MV-4-11 (cell line): Measurements from ENCODE around the gene MAP1LC3A.
"Not testable (repeated sequence)": the region's sequence is repeated elsewhere in the genome, so short reads cannot be mapped to it uniquely, and the experiment has no call there.

ENCODE experiments used
- DNase-seq: peaks from one replicate; lab custom pipeline; 2025; lab: John Stamatoyannopoulos, UW

The MAP1LC3A gene

DNA sequence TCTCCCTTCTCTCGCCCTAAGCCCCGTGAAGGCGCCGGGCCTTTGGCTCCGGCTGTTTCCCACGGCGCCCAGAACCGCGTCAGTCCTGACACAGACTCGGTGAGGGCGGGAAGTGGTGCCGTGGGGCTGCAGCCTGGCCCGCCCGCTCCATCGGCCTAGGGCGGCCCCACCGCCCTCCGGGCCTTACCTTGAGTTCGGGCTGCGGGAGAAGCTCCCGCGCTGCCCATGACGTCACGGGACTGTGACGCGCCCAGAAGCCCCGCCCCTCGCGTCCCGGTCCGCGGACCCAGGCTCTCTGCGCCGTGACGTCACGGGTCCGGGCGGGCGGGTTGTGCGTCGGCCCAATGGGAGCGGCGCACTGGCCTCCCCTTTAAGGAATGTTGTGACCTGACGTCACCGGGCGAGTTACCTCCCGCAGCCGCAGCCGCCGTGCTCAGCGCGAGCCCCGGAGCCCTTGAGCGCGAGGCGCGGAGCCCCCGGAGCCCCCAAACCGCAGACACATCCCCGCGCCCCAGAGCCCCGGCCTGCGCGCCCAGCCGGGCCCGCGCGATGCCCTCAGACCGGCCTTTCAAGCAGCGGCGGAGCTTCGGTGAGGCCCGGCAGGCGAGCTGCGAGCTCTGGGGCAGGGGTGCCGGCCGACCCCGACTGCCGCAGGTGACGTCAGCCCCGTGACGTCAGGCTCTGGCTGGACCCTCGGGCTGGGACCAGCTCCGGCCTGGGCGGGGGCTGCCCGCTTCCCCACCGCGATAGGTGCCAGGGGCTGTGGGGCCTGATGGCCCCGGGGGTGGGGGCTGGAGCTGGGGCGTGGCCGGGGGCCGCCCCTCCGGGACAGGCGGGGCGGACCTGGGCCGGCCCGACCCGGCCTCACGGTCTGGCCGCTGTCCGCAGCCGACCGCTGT, at the start of gene MAP1LC3A:
MAP1LC3A (plus strand) TSS at position 399 of the 899 bp plus-strand sequence; CDS start at position 550, 151 bp downstream.
- peak; percentile 78 for DNase-seq

DNA sequence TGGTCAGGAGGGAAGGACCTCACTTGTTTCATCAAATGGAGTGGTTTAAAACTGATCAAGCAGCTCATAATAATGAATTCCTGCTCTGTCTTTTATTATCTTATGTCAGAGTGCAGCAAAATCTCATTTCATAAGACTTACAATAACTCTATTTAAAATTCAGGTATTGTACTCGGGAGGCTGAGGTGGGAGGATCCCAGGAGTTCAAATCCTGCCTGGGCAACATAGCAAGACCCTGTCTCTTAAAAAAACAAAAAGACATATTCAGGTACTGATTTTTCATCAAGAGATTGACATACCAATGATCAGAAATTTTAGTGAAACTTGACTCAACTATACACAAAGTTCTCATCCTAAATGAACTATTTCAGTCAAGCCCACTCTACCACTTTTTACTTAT, 47.9 kb upstream of the MAP1LC3A start:
- DNase-seq: no peak

DNA sequence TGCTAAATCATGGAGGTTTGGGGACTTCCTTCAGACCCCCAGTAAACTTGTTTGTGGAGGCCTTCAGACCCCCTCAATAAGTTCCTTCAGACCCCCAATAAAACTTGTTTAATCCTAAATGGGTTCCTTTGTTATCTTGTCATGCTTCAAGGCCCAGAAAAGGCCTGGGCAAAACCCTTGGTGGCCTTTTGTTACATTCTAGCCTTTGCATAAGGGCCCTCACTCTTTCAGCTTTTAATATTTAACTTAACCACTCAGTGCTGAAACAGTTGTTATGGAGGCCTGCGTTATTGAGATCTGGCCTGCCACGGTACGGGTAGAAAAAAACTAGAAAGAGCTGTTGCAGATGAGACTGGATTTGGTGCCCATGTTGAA, 46.6 kb upstream of the MAP1LC3A start:
- DNase-seq: no peak

DNA sequence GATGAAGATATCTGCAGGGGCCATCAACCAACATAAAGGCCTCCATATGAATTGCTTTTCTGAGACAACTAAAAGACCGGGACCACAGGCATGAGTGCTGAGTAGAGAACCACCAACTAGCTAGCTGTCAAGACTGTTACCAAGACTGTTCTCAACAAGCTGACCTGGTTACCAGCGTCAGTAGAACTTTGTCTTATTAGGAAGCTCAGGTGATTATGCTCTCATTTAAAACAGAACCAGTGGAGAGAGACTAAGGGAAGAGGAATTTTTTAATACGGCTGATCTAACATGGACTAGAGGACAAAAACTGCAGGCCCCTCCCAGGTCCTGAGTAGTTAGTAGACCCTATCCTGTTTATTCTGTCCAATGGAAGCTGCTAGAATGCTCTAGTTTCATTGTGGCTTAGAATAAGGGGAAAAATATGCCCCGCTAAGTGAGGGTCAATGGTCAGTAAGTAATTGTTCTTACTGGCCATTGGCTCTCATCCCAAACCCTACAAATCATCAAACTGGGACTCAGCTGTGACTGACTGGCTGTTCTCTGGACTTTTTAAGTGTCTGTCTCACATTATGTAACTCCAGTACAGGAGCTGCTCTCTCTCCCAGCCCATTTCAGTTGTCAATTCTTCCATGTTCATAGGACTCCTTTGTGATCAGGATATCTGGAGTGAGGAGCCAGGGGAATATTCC, 46.1 kb upstream of the MAP1LC3A start:
- no peak for DNase-seq

DNA sequence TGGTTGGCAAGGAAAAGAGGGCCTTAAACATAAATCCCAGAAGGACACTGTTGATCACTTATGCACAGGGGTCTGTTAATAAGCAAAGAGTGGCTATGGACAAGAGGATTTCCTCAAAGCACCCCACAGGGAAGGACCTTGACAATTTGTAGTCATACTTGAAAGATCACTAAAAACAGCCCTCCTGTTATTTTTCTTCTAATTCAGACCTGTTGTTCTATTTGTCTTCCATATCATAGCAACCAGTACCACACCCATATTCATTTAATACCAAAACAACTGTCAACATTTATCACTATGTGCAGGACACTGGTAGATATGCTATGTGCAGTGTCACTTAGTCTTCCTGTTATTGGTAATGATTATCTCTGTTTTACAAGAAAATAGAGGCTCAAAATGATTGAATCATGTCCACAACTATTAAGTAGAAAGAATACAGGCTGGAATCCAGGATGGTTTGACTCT, 45.5 kb upstream of the MAP1LC3A start:
- DNase-seq: no peak

DNA sequence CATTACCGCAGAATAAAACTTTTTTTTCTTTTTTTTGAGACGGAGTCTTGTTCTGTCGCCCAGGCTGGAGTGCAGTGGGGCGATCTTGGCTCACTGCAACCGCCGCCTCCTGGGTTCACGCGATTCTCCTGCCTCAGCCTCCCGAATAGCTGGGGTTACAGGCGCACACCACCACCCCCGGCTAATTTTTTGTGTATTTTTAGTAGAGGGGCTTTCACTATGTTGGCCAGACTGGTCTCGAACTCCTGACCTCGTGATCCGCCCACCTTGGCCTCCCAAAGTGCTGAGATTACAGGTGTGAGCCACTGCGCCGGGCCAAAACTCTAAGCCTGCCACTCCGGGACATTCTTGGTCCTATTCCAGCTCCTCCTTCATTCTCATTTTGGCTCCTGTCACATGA, 44.5 kb upstream of the MAP1LC3A start:
- not testable (repeated sequence) for DNase-seq

DNA sequence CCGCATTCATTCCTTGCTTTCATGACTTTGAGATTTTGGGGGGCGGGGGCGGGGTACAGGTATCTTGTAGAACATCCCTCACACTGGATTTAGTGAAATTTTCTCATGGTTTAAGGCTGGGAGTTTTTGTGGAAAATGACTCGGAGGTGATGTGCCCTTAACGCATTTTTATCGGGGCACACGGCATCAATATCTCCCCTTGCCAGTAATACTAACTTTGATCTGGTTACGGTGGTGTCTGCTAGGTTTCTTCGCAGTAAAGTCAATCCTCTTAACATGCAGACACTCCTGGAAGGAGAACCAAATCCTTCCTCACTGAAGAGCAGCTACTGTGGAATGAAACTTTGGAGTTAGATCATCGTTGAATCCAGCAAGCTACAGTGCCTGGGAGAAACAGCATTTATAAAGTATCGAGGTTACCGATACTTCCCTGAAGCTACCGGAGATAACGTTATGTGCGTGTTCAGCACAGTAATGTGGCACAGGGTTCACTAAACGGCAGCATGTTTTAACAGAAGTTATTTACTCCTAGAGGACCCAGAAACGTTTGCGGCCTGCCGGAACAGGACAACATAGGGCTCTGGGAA, 43.5 kb upstream of the MAP1LC3A start:
- DNase-seq: no peak

DNA sequence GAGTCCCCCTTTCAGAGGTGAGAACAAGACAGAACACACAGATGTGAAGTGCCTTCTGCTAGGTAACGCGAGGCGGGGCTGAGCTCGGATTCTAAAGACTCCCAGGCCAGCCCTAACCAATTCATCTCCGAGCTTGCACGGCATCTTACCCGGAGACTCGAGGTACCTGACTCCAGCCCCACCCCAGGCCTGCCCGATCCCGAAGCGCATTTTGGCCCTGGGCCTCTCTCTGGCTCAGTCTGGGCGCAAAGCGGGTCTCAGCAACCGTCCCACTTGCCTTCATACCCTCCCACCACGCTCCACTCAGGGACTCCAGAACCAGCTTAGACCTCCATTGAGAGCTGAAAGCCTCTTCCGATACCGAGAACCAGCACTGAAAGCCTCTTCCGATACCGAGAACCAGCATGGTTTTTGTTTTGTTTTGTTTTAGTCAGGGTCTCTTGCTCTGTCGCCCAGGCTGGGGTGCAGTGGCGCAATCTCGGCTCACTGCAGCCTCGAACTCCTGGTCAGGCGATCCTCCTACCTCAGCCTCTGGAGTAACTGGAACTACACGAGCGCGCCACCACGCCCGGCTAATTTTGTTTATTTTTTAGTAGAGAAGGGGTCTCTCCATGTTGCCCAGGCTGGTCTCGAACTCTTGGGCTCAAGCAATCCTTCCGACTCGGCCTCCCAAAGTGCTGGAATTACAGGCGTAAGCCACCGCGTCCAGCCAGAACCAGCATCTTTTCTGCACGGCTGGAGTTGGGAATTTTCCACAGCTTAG, 42.9 kb upstream of the MAP1LC3A start:
- peak; percentile 50 for DNase-seq

DNA sequence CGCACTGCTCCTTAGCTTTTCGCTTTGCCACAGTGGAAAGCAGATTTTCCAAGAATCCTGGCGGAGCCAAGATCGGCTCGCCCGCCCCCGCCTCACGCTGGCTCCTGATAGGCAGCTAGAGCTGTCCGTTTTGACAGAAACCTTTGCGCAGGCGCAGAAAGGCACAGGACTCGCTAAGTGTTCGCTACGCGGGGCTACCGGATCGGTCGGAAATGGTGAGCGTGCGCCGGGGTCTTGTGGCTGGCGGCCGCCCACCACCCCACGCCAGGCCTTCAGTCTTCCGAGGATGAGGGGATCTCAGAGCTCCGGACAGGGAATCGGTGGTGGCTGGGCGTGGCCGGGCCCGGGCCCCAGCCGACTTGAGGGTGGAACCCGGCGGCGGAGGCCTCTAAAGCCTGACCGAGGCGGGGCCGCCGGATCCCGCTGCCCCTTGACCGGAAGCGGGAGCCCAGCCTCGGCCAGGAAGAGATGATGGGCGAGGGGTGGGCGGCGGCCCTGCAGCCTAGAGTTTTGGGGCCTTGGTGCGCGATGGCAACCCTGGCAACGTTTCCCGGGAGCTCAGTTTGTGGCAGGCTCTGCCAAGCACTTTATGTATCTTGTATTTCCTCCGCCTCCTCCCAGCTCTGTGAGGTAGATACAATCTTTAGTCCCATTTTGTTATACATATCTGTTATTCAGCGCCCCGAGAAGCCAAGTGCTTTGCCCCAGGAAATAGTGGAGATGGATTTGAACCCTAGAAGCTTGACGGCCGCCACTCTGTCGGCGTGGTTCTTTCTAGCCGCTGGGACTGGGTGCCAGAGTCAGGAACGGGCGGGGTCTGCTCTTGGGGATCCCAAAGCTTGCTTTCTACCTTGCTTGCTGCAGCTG, 42.0 kb upstream of the MAP1LC3A start, which contains the start of gene DYNLRB1:
DYNLRB1 (plus strand) TSS at position 176 of the 867 bp plus-strand sequence; CDS start at position 213, 37 bp downstream.
- DNase-seq: peak; percentile 88

DNA sequence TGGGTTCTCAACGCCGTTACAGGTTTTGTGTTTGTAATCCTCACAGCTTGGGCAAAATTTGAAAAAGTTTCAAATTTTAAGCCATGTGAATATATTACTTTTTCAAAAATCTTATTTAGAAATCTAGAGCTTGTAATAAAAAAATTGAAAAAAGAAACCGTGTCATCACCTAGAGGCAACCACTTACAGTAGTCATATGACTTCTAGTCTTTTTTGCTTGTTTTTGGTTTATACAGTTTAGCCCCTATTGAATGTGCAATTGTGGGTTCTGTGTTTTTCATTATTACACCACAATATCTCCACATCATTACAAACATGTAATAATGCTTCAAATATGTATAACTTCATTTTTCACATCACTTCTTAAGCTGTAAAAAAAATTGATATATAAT, 41.4 kb upstream of the MAP1LC3A start:
- no peak for DNase-seq

DNA sequence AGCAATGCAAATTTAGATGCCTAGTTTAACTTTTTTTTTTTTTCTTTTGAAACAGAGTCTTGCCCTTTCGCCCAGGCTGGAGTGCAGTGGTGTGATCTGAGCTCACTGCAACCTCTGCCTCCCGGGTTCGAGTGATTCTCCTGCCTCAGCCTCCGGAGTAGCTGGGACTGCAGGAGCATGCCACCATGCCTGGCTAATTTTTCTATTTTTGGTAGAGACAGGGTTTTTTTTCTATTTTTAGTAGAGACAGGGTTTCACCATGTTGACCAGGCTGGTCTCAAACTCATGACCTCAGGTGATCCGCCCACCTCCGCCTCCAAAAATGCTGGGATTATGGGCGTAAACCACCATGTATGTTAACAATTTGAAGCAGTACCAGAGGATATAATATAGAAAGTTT, 39.7 kb upstream of the MAP1LC3A start:
- DNase-seq: not testable (repeated sequence)

DNA sequence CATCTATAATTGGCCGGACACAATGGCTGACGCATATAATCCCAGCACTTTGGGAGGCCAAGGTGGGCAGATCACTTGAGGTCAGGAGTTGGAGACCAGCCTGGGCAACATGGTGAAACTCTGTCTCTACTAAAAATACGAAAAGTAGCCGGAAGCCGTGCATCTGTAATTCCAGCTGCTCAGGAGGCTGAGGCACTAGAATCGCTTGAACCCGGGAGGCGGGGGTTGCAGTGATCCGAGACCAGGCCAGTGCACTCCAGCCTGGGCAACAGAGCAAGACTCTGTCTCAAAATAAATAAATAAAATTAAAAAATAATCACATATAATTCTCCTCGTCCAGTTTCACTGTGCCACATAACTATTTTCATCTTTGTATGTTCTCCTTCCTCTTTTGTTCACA, 38.7 kb upstream of the MAP1LC3A start:
- DNase-seq: not testable (repeated sequence)

DNA sequence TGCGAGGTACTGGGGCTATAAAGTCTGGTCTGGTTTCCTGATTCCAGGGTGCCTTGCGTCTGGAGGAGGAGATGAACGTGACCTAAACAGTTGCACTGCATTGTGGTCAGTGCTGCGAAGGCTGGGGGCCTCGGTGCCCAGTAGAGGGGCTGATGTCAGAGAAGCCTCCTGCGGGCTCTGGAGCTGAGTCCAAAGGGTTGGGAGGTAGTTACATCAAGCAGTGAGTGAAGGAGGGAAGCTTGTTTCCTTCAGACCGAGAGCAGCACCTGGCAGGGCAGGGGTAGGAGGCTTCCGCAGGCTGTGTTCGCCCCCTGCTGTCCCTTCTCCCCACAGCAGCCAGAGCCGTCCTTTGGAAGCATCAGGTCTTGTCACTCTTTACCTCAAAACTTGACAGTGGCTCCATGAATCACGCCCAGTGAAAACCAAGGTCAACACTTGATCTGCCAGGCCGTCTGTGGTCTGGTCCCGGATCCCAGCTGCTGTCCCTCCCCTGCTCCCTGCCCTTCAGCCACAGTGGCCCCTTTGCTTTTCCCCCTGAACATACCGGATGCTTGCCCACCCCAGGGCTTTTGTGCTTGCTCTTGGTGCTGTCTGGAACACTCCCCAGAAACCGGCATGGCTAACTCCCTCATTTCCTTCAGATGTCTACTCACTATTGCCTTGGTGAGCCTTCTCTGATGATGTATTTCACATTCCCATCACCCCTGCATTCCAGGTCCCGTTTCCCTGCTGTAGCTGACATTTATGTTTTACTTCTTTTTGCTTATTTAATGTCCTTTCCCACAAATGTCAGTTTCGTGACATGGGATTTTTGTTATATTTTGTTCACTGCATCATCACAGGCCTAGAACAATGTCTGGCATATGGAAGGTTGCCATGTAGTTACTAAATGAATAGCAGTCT, 35.3 kb upstream of the MAP1LC3A start:
- peak; percentile 12 for DNase-seq

DNA sequence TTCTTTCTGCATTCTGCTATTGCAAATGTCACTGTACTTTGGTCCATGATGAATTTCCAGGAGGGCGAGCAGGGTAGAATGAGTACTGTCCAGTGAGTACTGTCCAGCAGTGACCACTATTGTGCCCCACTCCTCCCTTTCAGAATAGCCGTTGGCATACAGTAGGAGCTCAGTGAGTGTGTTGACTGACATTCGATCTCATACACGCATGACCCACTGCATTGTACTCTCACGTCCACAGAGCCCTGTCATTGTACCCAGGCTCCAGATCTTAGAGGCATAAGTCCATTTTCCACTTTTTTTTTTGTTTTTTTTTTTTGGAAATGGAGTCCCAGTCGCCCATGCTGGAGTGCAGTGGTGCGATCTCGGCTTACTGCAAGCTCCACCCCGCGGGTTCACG, 34.1 kb upstream of the MAP1LC3A start:
- DNase-seq: no peak

DNA sequence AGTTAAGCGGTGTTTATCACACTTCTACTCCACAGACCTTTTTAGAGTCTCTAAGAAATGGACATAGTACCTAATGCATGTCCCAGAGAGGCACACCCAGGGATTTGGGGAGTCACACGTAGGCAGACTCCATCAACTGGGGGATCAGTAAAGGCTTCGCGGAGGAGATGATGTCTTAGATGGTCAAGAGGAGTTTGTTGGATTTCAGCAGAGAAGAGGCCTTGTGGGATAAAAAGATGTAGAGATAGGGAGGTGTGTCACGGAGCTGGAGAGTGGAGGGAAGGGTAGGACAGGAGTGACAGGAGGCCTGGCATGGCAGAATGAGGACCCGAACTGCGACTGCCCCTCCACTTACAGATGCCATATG, 33.2 kb upstream of the MAP1LC3A start:
- DNase-seq: no peak

DNA sequence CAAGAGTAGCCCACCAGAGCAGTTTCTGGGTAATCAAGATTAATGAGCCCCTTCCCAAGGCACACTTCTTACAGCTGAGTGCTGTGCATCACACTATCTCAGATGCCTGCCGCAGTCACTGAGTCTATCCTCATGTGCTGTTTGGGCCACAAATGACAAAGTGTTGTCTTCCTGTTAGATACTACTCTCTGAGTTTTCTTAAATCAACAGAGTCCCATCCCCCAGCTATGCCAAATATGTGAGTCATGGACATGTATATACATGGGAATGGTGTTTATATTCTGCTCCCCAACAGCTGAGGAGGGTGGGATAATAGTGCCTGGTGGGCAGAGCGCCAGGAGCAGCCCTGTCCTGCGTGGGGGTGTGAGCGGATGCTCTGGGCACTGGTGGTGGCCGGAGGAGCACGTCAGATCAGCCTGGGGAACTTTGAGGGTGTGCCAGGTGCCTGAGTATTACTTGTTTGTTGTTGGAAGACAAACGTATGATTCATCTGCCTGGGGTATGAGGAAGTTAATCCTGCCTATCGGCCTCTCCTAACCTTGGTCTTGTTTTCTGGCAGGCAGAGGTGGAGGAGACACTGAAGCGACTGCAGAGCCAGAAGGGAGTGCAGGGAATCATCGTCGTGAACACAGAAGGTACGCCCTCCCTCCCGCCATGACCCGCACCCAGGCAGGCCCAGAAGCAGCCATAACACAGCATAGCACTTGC, 32.7 kb upstream of the MAP1LC3A start:
- DNase-seq: peak; percentile 11

DNA sequence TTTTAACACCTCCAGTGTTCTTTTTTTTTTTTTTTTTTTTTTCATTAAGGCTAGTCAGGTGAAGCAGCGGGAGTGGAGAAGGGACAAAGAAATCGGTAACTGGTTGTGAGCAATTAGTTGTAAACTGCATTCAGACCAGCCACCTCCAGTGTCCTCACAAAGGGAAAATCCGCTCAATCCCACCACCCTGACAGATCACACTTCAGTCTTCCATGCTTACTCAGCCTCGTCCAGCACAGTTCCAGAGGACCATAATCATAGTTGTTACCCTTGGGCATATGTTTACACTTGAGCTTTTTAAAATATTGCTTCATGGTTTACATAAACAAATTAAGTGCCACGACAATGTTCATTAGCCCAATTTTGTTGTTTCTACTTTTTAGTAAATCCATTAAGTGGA, 32.1 kb upstream of the MAP1LC3A start:
- DNase-seq: no peak

DNA sequence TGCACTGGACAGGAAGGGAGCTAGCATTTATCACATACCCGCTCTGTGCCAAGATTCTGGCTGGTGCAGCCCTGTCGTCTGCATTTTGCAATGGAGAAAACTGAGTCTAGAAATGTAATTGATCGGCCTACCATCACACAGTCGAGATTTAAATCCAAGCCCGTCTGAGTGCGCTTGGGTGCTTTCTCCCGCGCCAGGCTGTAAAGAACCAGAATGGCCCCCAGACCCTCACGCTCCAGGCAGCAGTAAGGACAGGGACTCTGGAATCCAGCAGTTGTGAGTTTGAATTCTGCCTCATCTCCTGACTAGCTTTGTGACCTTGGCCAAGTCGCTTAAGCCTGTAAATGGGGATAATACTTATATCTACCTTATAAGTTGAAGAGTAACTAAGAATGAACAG, 31.5 kb upstream of the MAP1LC3A start:
- no peak for DNase-seq

DNA sequence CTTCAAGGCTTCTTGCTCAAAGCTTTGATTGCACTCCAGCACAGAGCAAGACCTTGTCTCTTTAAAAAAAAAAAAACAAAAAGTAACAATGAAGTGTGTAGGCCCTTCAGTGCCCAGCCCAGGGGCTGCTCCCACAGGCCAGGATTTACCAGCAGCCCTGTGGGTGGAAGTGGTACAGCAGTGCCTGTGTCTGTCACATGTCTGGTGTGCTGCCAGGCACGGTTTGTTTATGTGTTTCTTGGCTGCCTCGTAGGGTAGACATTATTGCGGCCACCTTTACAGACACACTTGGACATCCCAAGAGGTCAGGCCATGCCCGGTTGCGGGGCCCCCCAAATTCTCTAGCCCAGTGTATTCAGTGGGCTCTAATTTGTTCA, 29.6 kb upstream of the MAP1LC3A start:
- DNase-seq: no peak
